ENCODE measurements around the gene NFATC2. TPM values are rescaled to one million over a fixed set of nuclear protein-coding genes. Genes with fewer than 3 reads are reported as not detected.

Gene NFATC2
- total RNA-seq, 1 donor from 2014 or later, result 1.9 TPM

GRCh38 chr20:51401496-51401895, 141.0 kb downstream of the NFATC2 start:
- no peak for TF ChIP-seq CTCF (conservative IDR thresholded peaks at IDR 0.05; ENCODE audit: low read depth, low read length)
- no peak for DNase-seq (ENCODE audit: low read depth)
- no peak overlapping the region for H3K4me3 ChIP-seq (ENCODE audit: low read depth, low read length)

GRCh38 chr20:51400051-51400926, 142.2 kb downstream of the NFATC2 start:
- no peak overlapping the region for H3K4me3 ChIP-seq (ENCODE audit: low read depth, low read length)
- DNase-seq (ENCODE audit: low read depth), result no peak
- TF ChIP-seq CTCF (conservative IDR thresholded peaks at IDR 0.05; ENCODE audit: low read depth, low read length), result no peak

- no peak for TF ChIP-seq CTCF (conservative IDR thresholded peaks at IDR 0.05; ENCODE audit: low read depth, low read length)
- H3K4me3 ChIP-seq (ENCODE audit: low read depth, low read length), result no peak overlapping the region
- DNase-seq (ENCODE audit: low read depth), result no peak
Measured at GRCh38 chr20:51399006-51399890, 143.3 kb downstream of the NFATC2 start.

GRCh38 chr20:51398552-51398951, 144.0 kb downstream of the NFATC2 start:
- H3K4me3 ChIP-seq (ENCODE audit: low read depth, low read length), result no peak overlapping the region
- TF ChIP-seq CTCF (conservative IDR thresholded peaks at IDR 0.05; ENCODE audit: low read depth, low read length), result no peak
- no peak for DNase-seq (ENCODE audit: low read depth)

- H3K4me3 ChIP-seq (ENCODE audit: low read depth, low read length), result no peak overlapping the region
- TF ChIP-seq CTCF (conservative IDR thresholded peaks at IDR 0.05; ENCODE audit: low read depth, low read length), result no peak
- no peak for DNase-seq (ENCODE audit: low read depth)
Measured at GRCh38 chr20:51398083-51398482, 144.4 kb downstream of the NFATC2 start.

- DNase-seq (ENCODE audit: low read depth), result no peak
- H3K4me3 ChIP-seq (ENCODE audit: low read depth, low read length), result no peak overlapping the region
- TF ChIP-seq CTCF (conservative IDR thresholded peaks at IDR 0.05; ENCODE audit: low read depth, low read length), result no peak
Measured at GRCh38 chr20:51397137-51397536, 145.4 kb downstream of the NFATC2 start.

Measured in epithelial cell of proximal tubule (primary cell).